GM23248 (cell line): ENCODE results near the gene SLIT3. TPM values are rescaled to one million over a fixed set of nuclear protein-coding genes. Genes with fewer than 3 reads are reported as not detected.

ENCODE experiments used
- DNase-seq: peaks from one replicate; pipeline ENCODE4 v3.0.0-alpha.2; 2015
- H2AFZ ChIP-seq: fragments of 200-600 bp; sonication (generic); 2 replicates; pipeline ENCODE4 v1.6.1; 2016; ENCODE audit warnings: antibody characterized with exemption
- H3F3A ChIP-seq: fragments of 200-600 bp; sonication (generic); 2 replicates; pipeline ENCODE4 v1.6.1; 2016; ENCODE audit warnings: mild to moderate bottlenecking, antibody characterized with exemption, mixed run types; ENCODE audit not compliant: insufficient read depth
- H3K27ac ChIP-seq: fragments of 200-600 bp; sonication (generic); 2 replicates; pipeline ENCODE4 v1.5.1; 2016; ENCODE audit warnings: mild to moderate bottlenecking
- H3K27me3 ChIP-seq: fragments of 200-600 bp; sonication (generic); replicated peaks from 2 replicates; pipeline ENCODE4 v1.6.1; 2016; ENCODE audit warnings: mild to moderate bottlenecking; ENCODE audit not compliant: insufficient read depth
- H3K36me3 ChIP-seq: fragments of 200-600 bp; sonication (generic); 2 replicates; pipeline ENCODE4 v1.6.1; 2016; ENCODE audit warnings: low read depth, mild to moderate bottlenecking
- H3K4me1 ChIP-seq: fragments of 200-600 bp; sonication (generic); 2 replicates; pipeline ENCODE4 v1.6.1; 2016; ENCODE audit warnings: mild to moderate bottlenecking; ENCODE audit not compliant: insufficient read depth
- H3K4me2 ChIP-seq: fragments of 200-600 bp; sonication (generic); one replicate; pipeline ENCODE4 v1.6.1; 2016; ENCODE audit warnings: mild to moderate bottlenecking; ENCODE audit not compliant: unreplicated experiment
- H3K4me3 ChIP-seq: fragments of 200-600 bp; sonication (generic); 2 replicates; pipeline ENCODE4 v1.5.1; 2016; ENCODE audit warnings: mild to moderate bottlenecking
- H3K79me2 ChIP-seq: fragments of 200-600 bp; sonication (generic); 2 replicates; pipeline ENCODE4 v1.6.1; 2016; ENCODE audit warnings: mild to moderate bottlenecking; ENCODE audit not compliant: insufficient read depth
- H3K9ac ChIP-seq: fragments of 200-600 bp; sonication (generic); 2 replicates; pipeline ENCODE4 v1.6.1; 2016; ENCODE audit warnings: mild to moderate bottlenecking
- H3K9me2 ChIP-seq: fragments of 200-600 bp; sonication (generic); 2 replicates; pipeline ENCODE4 v1.6.1; 2016; ENCODE audit warnings: mixed run types, mild to moderate bottlenecking, moderate library complexity; ENCODE audit not compliant: insufficient read depth
- H3K9me3 ChIP-seq: fragments of 200-600 bp; sonication (generic); one replicate; pipeline ENCODE4 v1.6.1; 2017; ENCODE audit warnings: low read depth
- H4K20me1 ChIP-seq: fragments of 200-600 bp; sonication (generic); 2 replicates; pipeline ENCODE4 v1.6.0; 2016; ENCODE audit not compliant: insufficient read depth
- EZH2 ChIP-seq: fragments of 200-600 bp; sonication (generic); IDR thresholded peaks from 2 replicates; pipeline ENCODE4 v1.6.1; 2018; ENCODE audit warnings: antibody characterized with exemption, mild to moderate bottlenecking; ENCODE audit not compliant: insufficient read depth, poor library complexity, severe bottlenecking
- EZH2phosphoT487 ChIP-seq: fragments of 200-600 bp; sonication (generic); IDR thresholded peaks from 2 replicates; pipeline ENCODE4 v1.6.1; 2018; ENCODE audit warnings: antibody characterized with exemption, moderate library complexity, mild to moderate bottlenecking, low read depth; ENCODE audit not compliant: insufficient read depth
- WGBS, 2 experiments: methylation state at CpG; one replicate each; pipeline ENCODE4 v1.1.6; 2015 to 2017; ENCODE audit warnings: low lambda C conversion rate in 2 of 2, low coverage in 1 of 2; ENCODE audit errors: missing lambda C conversion rate in 2 of 2; 5-methylcytosine and 5-hydroxymethylcytosine counted together
- in situ Hi-C: fragments of 300-500 bp; cut with MboI; formaldehyde crosslinking; loops from 2 replicates; pipeline ENCODE4 v1.15.0; 2020
- polyA plus RNA-seq: library from polyadenylated mRNA; unstranded; fragments of >200 nt; fragmentation: Nextera tagmentation; extraction: Ambion mirVana; gene quantifications from 2 replicates; pipeline ENCODE4 v1.2.1, GENCODE V29; 2016
- total RNA-seq: library from RNA; depleted of rRNA; stranded (reverse); fragments of >200 nt; shearing (Covaris generic); gene quantifications from 2 replicates; pipeline ENCODE4 v1.2.3, GENCODE V29; 2014

Gene SLIT3
- total and polyA plus RNA-seq, 2 experiments from 2014 or later = 61.9 to 100 TPM

DNA sequence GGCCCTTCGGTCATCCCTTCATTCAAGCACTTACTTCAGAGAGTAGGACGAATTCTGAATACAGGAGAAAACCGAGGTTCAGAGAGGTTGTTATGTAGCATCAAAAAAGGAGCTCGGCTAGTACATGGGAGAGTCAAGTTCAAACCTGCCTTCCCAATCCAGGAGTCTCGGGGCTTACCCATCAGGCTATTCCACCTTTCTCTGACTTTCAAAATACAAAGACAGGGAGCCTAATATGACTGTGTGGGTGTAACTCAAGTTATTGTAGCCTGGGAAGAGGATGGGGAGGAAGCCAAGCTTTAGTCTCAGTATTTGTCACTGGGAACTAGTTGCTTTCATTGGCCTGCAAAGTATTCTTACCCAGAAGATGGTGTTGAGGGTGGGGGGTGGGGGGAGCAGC, 447.0 kb downstream of the SLIT3 start:
- DNase-seq = no peak
- H3K36me3 ChIP-seq = no peaks in the 10 kb centered on the region
- H3K9me2 ChIP-seq = no peaks in the 10 kb centered on the region
- H2AFZ ChIP-seq = no peak overlapping the region
- H3K4me2 ChIP-seq = no peak overlapping the region
- no peaks in the 10 kb centered on the region for H3F3A ChIP-seq
- H3K4me3 ChIP-seq = no peak overlapping the region
- H3K79me2 ChIP-seq = no peaks in the 10 kb centered on the region
- H3K9ac ChIP-seq = no peak overlapping the region
- no peak for TF ChIP-seq EZH2
- no peak for TF ChIP-seq EZH2phosphoT487
- no peaks in the 10 kb centered on the region for H4K20me1 ChIP-seq
- no peaks in the 10 kb centered on the region for H3K27me3 ChIP-seq
- no peaks in the 10 kb centered on the region for H3K4me1 ChIP-seq
- in situ Hi-C loops = no loop called here
- H3K27ac ChIP-seq = no peak overlapping the region
- 89 to 93% methylated on average over 5 of the region's 5 CpGs for whole genome bisulfite sequencing, 2 experiments
- no peaks in the 10 kb centered on the region for H3K9me3 ChIP-seq

GRCh38 chr5:168852329-168852728, 448.6 kb downstream of the SLIT3 start:
- TF ChIP-seq EZH2phosphoT487 (no peak), EZH2 (no peak)
- no peak overlapping the region for H2AFZ ChIP-seq
- H3K4me1 ChIP-seq = no peaks in the 10 kb centered on the region
- in situ Hi-C loops = no loop called here
- no peak for DNase-seq
- no peak overlapping the region for H3K4me3 ChIP-seq
- WGBS, 2 experiments = 59 to 62% methylated on average over 4 of the region's 4 CpGs
- no peaks in the 10 kb centered on the region for H3K79me2 ChIP-seq
- no peak overlapping the region for H3K4me2 ChIP-seq
- no peaks in the 10 kb centered on the region for H3K27me3 ChIP-seq
- H3K9me3 ChIP-seq = no peaks in the 10 kb centered on the region
- H4K20me1 ChIP-seq = no peaks in the 10 kb centered on the region
- no peaks in the 10 kb centered on the region for H3K9me2 ChIP-seq
- no peak overlapping the region for H3K27ac ChIP-seq
- H3K36me3 ChIP-seq = no peaks in the 10 kb centered on the region
- no peak overlapping the region for H3K9ac ChIP-seq
- H3F3A ChIP-seq = no peaks in the 10 kb centered on the region

- H3K27ac ChIP-seq = no peak overlapping the region
- WGBS, 2 experiments = 87 to 92% methylated on average over 7 of the region's 7 CpGs
- no peaks in the 10 kb centered on the region for H3F3A ChIP-seq
- H3K9me3 ChIP-seq = no peaks in the 10 kb centered on the region
- no peak overlapping the region for H3K9ac ChIP-seq
- no peak for DNase-seq
- TF ChIP-seq EZH2phosphoT487 (no peak), EZH2 (no peak)
- H3K9me2 ChIP-seq = no peaks in the 10 kb centered on the region
- H3K4me2 ChIP-seq = no peak overlapping the region
- in situ Hi-C loops = no loop called here
- no peaks in the 10 kb centered on the region for H3K4me1 ChIP-seq
- H3K36me3 ChIP-seq = no peaks in the 10 kb centered on the region
- H3K4me3 ChIP-seq = no peak overlapping the region
- H2AFZ ChIP-seq = no peak overlapping the region
- no peaks in the 10 kb centered on the region for H4K20me1 ChIP-seq
- H3K27me3 ChIP-seq = no peaks in the 10 kb centered on the region
- H3K79me2 ChIP-seq = no peaks in the 10 kb centered on the region
Observed at GRCh38 chr5:168851902-168852321, 449.0 kb downstream of the SLIT3 start.

DNA sequence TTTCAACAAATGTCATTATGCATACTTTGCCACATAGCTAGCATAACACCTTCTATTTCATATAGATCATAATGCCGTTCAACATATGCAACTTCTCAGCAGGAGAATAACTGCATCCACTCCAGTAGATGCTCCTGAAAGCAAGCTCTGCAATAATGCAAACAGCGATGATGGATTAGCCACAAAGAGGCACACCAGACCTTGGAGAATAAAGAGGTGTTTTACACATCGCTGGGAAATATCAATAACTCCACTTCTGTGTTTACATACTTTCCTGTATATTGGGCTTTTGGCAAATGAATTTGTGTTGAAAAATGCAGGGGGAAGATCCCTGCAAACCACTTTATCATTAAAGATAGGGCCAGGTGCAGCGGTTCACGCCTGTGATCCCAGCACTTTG, 450.3 kb downstream of the SLIT3 start:
- Histone ChIP-seq H3K9ac (no peak overlapping the region), H3K27me3 (no peaks in the 10 kb centered on the region), H4K20me1 (no peaks in the 10 kb centered on the region), H3K79me2 (no peaks in the 10 kb centered on the region), H3K27ac (no peak overlapping the region), H3K4me3 (no peak overlapping the region), H3F3A (no peaks in the 10 kb centered on the region), H3K9me2 (no peaks in the 10 kb centered on the region), H3K4me2 (no peak overlapping the region), H3K36me3 (no peaks in the 10 kb centered on the region), H2AFZ (no peak overlapping the region), H3K9me3 (no peaks in the 10 kb centered on the region), H3K4me1 (no peaks in the 10 kb centered on the region)
- 96 to 97% methylated on average over 5 of the region's 5 CpGs for WGBS, 2 experiments
- in situ Hi-C loops = no loop called here
- DNase-seq = no peak
- TF ChIP-seq EZH2 (no peak), EZH2phosphoT487 (no peak)

DNA sequence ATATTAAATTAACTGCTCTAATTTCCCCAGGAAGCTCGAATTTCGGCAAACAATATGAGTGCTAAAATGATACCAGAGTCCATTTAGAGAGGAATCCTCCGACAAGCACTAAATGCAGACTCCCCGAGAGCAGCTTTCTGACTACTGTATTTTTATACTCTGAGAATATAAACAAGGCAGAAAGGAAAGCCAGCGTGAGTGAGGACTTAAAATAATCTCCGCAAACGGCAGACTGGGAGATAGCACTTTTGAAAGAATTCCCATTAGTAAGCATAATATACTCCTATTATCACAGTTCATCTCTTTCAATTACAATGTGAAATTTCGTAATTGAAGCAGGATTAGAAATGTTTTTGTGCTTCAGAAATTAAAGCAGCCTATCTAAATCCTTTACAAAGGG, 452.4 kb downstream of the SLIT3 start:
- H2AFZ ChIP-seq = no peak overlapping the region
- no peak overlapping the region for H3K27ac ChIP-seq
- WGBS, 2 experiments = 90 to 96% methylated on average over 8 of the region's 8 CpGs
- H4K20me1 ChIP-seq = no peaks in the 10 kb centered on the region
- no peaks in the 10 kb centered on the region for H3K9me3 ChIP-seq
- no peak for TF ChIP-seq EZH2phosphoT487
- no peak for TF ChIP-seq EZH2
- in situ Hi-C loops = no loop called here
- H3K9ac ChIP-seq = no peak overlapping the region
- DNase-seq = no peak
- peaks cover under 1% of the 10 kb centered on the region; the same call in 1 of the 2 replicates for H3K4me1 ChIP-seq
- H3F3A ChIP-seq = no peaks in the 10 kb centered on the region
- H3K27me3 ChIP-seq = no peaks in the 10 kb centered on the region
- no peaks in the 10 kb centered on the region for H3K36me3 ChIP-seq
- no peak overlapping the region for H3K4me3 ChIP-seq
- H3K79me2 ChIP-seq = no peaks in the 10 kb centered on the region
- no peaks in the 10 kb centered on the region for H3K9me2 ChIP-seq
- H3K4me2 ChIP-seq = no peak overlapping the region
